K562 (cell line): ENCODE results near the gene DDX5. TPM values are rescaled to one million over a fixed set of nuclear protein-coding genes. Genes with fewer than 3 reads are reported as not detected.
A peak's percentile ranks its signal among the peaks of the same experiment; 100 is the strongest.

Experiments
- ATF7 ChIP-seq: fragments of 450-650 bp; IDR thresholded peaks from 2 replicates; pipeline ENCODE4 v1.7.1; 2014; ENCODE audit warnings: mild to moderate bottlenecking, moderate library complexity
- BMI1 ChIP-seq: fragments of 150-350 bp; IDR thresholded peaks from 2 replicates; pipeline ENCODE4 v1.6.1; 2014; ENCODE audit warnings: low read length
- BRD9 ChIP-seq: fragments of 450-650 bp; IDR thresholded peaks from 2 replicates; pipeline ENCODE4 v1.6.1; 2018; ENCODE audit warnings: low read depth; ENCODE audit not compliant: partially characterized antibody
- EP400 ChIP-seq: fragments of 450-650 bp; IDR thresholded peaks from 2 replicates; pipeline ENCODE4 v1.6.1; 2017; ENCODE audit warnings: antibody characterized with exemption, mild to moderate bottlenecking, moderate library complexity
- HDAC1 ChIP-seq, 2 experiments: fragments of 450-650 bp; IDR thresholded peaks; 2 replicates each; pipeline ENCODE4 v1.6.1; 2016 to 2017; ENCODE audit warnings: inconsistent platforms in 1 of 2, mild to moderate bottlenecking in 1 of 2, moderate library complexity in 1 of 2
- HMBOX1 ChIP-seq: sonication (generic); IDR thresholded peaks from 2 replicates; pipeline ENCODE4 v1.6.1; 2016
- MEF2A ChIP-seq: IDR thresholded peaks from 2 replicates; pipeline ENCODE4 v1.6.1; 2011; ENCODE audit warnings: low read depth, mild to moderate bottlenecking, low read length, moderate library complexity; ENCODE audit not compliant: control insufficient read depth
- RBM14 ChIP-seq: fragments of 200-400 bp; formaldehyde crosslinking; IDR thresholded peaks from 2 replicates; pipeline ENCODE4 v1.6.1; 2018; ENCODE audit warnings: low read depth, mild to moderate bottlenecking, low read length, moderate library complexity, borderline replicate concordance; ENCODE audit not compliant: insufficient read depth
- RBM22 ChIP-seq: fragments of 200-400 bp; formaldehyde crosslinking; IDR thresholded peaks from 2 replicates; pipeline ENCODE4 v1.6.1; 2018; ENCODE audit warnings: low read length, low read depth; ENCODE audit not compliant: poor library complexity, severe bottlenecking
- RBM25 ChIP-seq: fragments of 200-400 bp; formaldehyde crosslinking; IDR thresholded peaks from 2 replicates; pipeline ENCODE4 v1.6.1; 2018; ENCODE audit warnings: low read length, low read depth, moderate library complexity; ENCODE audit not compliant: severe bottlenecking
- SMARCA4 ChIP-seq: fragments of 450-650 bp; IDR thresholded peaks from 2 replicates; pipeline ENCODE4 v1.6.1; 2016
- SNRNP70 ChIP-seq: fragments of 200-400 bp; formaldehyde crosslinking; optimal IDR thresholded peaks from 2 replicates; pipeline ENCODE3; 2017; ENCODE audit warnings: low read depth, low read length
- SREBF2 ChIP-seq: sonication (generic); formaldehyde crosslinking; IDR thresholded peaks from 2 replicates; pipeline ENCODE4 v1.4.0; 2020; ENCODE audit warnings: mild to moderate bottlenecking, missing genetic modification reagents
- TCF3 ChIP-seq: sonication (generic); formaldehyde crosslinking; IDR thresholded peaks from 2 replicates; pipeline ENCODE4 v1.4.0; 2020; ENCODE audit warnings: mild to moderate bottlenecking, missing genetic modification reagents
- ZNF354B ChIP-seq: fragments of 250-450 bp; sonication (Bioruptor Pico); IDR thresholded peaks from 2 replicates; pipeline ENCODE4 v1.4.0; 2020
- ZNF644 ChIP-seq: fragments of 200-800 bp; sonication (Bioruptor generic); IDR thresholded peaks from 2 replicates; pipeline ENCODE4 v1.6.1; 2016; ENCODE audit warnings: low read depth, missing genetic modification characterization, missing compliant biosample characterization
- polyA plus RNA-seq, 8 experiments: library from polyadenylated mRNA; depleted of rRNA in 4 of 8; stranded (reverse) in 5 of 8; unstranded in 3 of 8; fragments of >200 nt; fragmentation: Nextera tagmentation in 2 of 8; fragmentation: Illumina TruSeq in 1 of 8; extraction: Ambion mirVana in 2 of 8; extraction: Trizol in 1 of 8; gene quantifications; 2 replicates each; pipeline versions ENCODE4 v1.2.1 to v1.2.3, GENCODE V29; 2011 to 2014; ENCODE audit warnings: inconsistent platforms in 1 of 8, missing spikeins in 1 of 8
- total RNA-seq, 7 experiments: library from RNA; depleted of rRNA in 6 of 7; stranded (reverse); fragments of >200 nt in 6 of 7; fragmentation: Illumina TruSeq in 2 of 7; extraction: Trizol in 2 of 7; gene quantifications; 2 replicates each; pipeline versions ENCODE4 v1.2.1 to v1.2.3, GENCODE V29; 2011 to 2021; ENCODE audit warnings: low replicate concordance in 1 of 7
- TF ChIP-seq, protein P1 (sequence below): sonication (generic); formaldehyde crosslinking; IDR thresholded peaks from 2 replicates; pipeline ENCODE4 v1.8.0; 2022; ENCODE audit warnings: missing genetic modification reagents, mild to moderate bottlenecking, borderline replicate concordance
- TF ChIP-seq, protein P2 (sequence below): fragments of 150-350 bp; conservative IDR thresholded peaks from 2 replicates; pipeline ENCODE4 v1.6.1; 2014; ENCODE audit warnings: low read length
- TF ChIP-seq, protein P3 (sequence below), 2 experiments: IDR thresholded peaks in 1 of 2; conservative IDR thresholded peaks in 1 of 2; 2 replicates each; pipeline ENCODE4 v1.6.1; 2016; ENCODE audit warnings: low read depth in 2 of 2, mild to moderate bottlenecking in 1 of 2, missing compliant biosample characterization in 1 of 2, missing genetic modification characterization in 1 of 2, moderate library complexity in 1 of 2

DDX5 gene
- total and polyA plus RNA-seq, 9 of the 15 experiments (the other 6 are each of a cell fraction or from before 2014, with no cell fraction given): 306 to 1,639 (median 604) TPM

DNA sequence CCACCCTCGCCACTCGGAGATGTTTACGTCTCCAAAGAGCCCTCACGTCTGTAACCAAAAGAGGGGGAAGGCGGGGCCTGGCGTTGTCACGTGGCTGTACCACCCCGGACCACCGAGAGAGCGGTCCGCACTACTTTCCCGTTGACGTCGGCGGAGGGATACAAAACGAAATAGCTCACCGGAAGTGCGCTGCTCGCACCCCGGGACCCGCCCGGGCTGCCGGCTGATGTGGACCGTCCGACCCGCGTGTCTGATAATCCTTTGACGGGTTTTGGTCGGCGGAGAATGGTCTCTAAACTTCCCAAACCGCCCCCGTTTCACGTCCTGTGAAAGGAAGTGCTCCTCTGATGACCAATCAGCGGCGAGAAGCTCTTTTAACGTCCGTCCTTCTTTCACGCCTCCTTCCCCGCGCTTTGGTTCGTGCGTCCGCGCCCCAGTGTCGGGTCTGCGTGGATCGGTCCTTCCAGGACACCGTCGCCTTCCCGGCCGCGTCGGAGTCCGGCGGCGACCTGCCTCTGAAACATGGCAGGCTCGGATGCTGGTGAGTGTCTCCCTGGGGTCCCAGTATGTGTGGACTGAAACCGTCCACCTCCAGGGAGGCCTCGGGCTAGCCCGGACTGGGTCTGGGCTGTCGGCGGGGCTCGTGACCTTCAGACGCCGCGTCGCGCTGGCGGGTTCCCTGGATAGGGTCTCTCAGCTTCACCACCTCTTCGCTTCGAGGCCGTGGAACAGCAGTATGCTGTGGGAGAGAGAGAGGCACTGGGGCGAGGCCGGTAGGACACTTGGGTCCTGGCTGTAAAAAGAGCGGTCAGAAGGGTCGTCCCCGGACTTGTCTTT, 705 bp upstream of the DDX5 start, which contains the start of gene CEP95 (continued):
- TF ChIP-seq, protein P1, sequence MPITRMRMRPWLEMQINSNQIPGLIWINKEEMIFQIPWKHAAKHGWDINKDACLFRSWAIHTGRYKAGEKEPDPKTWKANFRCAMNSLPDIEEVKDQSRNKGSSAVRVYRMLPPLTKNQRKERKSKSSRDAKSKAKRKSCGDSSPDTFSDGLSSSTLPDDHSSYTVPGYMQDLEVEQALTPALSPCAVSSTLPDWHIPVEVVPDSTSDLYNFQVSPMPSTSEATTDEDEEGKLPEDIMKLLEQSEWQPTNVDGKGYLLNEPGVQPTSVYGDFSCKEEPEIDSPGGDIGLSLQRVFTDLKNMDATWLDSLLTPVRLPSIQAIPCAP (CRISPR knock-in tag): no peak
- TF ChIP-seq BRD9 (no peak), RBM22 (peak; percentile 53), SREBF2 (CRISPR knock-in tag) (no peak), ZNF354B (no peak), SMARCA4 (peak; percentile 15; the same call in 1 of the 2 replicates), BMI1 (0 out of 2 replicates have a peak, but pooled peaks have one; percentile 23), ATF7 (no peak; the same call in 1 of the 2 replicates), RBM14 (peak; percentile 86; the same call in 1 of the 2 replicates), ZNF644 (tag) (no peak), MEF2A (peak; percentile 61; the same call in 1 of the 2 replicates), HDAC1 (IDR thresholded peaks at IDR 0.05) (peak in 1 of 2 experiments; percentile 85; a peak in 2 of 4 replicates), TCF3 (CRISPR knock-in tag) (no peak), SNRNP70 (no peak), RBM25 (no peak), HMBOX1 (no peak), EP400 (peak; percentile 98)
- TF ChIP-seq, protein P2, sequence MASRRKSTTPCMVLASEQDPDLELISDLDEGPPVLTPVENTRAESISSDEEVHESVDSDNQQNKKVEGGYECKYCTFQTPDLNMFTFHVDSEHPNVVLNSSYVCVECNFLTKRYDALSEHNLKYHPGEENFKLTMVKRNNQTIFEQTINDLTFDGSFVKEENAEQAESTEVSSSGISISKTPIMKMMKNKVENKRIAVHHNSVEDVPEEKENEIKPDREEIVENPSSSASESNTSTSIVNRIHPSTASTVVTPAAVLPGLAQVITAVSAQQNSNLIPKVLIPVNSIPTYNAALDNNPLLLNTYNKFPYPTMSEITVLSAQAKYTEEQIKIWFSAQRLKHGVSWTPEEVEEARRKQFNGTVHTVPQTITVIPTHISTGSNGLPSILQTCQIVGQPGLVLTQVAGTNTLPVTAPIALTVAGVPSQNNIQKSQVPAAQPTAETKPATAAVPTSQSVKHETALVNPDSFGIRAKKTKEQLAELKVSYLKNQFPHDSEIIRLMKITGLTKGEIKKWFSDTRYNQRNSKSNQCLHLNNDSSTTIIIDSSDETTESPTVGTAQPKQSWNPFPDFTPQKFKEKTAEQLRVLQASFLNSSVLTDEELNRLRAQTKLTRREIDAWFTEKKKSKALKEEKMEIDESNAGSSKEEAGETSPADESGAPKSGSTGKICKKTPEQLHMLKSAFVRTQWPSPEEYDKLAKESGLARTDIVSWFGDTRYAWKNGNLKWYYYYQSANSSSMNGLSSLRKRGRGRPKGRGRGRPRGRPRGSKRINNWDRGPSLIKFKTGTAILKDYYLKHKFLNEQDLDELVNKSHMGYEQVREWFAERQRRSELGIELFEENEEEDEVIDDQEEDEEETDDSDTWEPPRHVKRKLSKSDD: 0 out of 2 replicates have a peak, but pooled peaks have one; percentile 41
- TF ChIP-seq, protein P3, sequence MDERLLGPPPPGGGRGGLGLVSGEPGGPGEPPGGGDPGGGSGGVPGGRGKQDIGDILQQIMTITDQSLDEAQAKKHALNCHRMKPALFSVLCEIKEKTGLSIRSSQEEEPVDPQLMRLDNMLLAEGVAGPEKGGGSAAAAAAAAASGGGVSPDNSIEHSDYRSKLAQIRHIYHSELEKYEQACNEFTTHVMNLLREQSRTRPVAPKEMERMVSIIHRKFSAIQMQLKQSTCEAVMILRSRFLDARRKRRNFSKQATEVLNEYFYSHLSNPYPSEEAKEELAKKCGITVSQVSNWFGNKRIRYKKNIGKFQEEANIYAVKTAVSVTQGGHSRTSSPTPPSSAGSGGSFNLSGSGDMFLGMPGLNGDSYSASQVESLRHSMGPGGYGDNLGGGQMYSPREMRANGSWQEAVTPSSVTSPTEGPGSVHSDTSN (CRISPR knock-in tag; IDR thresholded peaks at IDR 0.05; ENCODE audit: low read depth): no peak
- TF ChIP-seq, protein P3 (tag; conservative IDR thresholded peaks at IDR 0.05; ENCODE audit: low read depth): peak; percentile 37; the same call in 1 of the 2 replicates
